Stimulated activated effector memory CD8-positive, alpha-beta T cell treated with anti-CD3 and anti-CD28 coated beads, Interleukin-12 subunit alpha, Interleukin-12 subunit beta, amount 100 ng/mL, for 72 hours (primary cell): ENCODE data around the gene SFRP4.
A peak's percentile ranks its signal among the peaks of the same experiment; 100 is the strongest.

Experiments used
- ATAC-seq: fragments of 150-1000 bp; cut with Tn5 transposase; 2 replicates; pipeline ENCODE4 v1.10.0; 2021
- DNase-seq, 2 donors: peaks; one replicate each; pipeline ENCODE4 v3.0.0; 2021 to 2022; ENCODE audit warnings: low spot score in 2 of 2
- H3K27ac Mint-ChIP-seq: one replicate; pipeline ENCODE4 v1.8.0; 2022; ENCODE audit warnings: mild to moderate bottlenecking, mixed read lengths
- H3K36me3 Mint-ChIP-seq: one replicate; pipeline ENCODE4 v1.8.0; 2022; ENCODE audit warnings: mild to moderate bottlenecking, mixed read lengths
- H3K4me1 Mint-ChIP-seq: one replicate; pipeline ENCODE4 v1.8.0; 2022; ENCODE audit warnings: mixed read lengths
- H3K4me3 Mint-ChIP-seq: one replicate; pipeline ENCODE4 v1.8.0; 2022; ENCODE audit warnings: mild to moderate bottlenecking, mixed read lengths
- H3K9me3 Mint-ChIP-seq: one replicate; pipeline ENCODE4 v1.8.0; 2022; ENCODE audit warnings: mixed read lengths

Gene SFRP4

DNA sequence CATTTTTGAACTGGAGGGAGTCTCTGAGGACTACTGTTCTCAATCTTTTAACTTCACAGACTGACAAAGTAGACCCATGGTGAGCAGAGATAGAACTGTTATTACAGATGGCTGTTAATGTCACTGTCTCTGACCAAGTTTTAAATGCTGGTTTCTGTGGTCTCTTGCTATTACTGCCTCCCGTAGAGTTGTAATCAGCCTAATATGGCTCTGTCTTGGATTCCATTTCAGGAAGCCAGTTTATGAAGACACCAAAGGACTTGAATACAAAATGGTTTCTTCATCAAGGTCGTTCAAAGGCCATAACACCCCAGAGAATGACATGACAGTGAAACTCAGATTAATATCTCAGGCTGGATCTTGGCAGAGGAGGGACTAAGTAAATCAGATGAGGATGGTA, 3.9 kb downstream of the SFRP4 start:
- no peak overlapping the region for H3K27ac Mint-ChIP-seq
- H3K36me3 Mint-ChIP-seq = no peaks in the 10 kb centered on the region
- DNase-seq (no peak), ATAC-seq (no peak)
- H3K9me3 Mint-ChIP-seq = no peaks in the 10 kb centered on the region
- peaks cover 15% of the 10 kb centered on the region for H3K4me1 Mint-ChIP-seq
- no peak overlapping the region for H3K4me3 Mint-ChIP-seq

DNA sequence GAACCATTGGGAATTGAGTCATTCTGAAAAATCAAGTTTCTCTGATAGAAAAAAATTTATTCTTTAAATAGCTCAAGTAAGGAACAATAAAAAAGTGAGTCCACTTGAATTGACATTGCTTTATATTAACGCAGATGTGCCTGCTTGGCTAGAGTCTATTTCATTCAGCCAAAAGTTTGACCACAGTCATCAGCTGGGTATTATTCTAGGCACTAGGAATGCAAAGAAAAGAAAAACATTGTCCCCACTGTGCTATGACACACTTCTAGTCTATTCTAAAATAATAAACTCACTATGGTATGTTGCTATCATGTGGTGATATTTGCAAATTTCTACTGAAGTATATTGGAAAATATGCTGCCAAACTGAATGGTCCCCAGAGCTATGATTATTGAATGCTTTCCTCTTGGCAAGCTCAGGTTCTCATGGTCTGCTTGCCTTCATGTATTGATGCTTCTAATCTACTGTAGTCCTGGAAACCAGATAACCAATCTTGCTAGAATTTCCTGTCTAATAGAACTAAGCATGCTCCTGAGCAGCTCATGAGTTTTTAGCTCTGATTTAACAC, 8.3 kb downstream of the SFRP4 start:
- no peak for ATAC-seq
- Mint-ChIP-seq H3K4me3 (no peak overlapping the region), H3K9me3 (no peaks in the 10 kb centered on the region), H3K36me3 (no peaks in the 10 kb centered on the region), H3K27ac (no peak overlapping the region), H3K4me1 (no peaks in the 10 kb centered on the region)
- DNase-seq = no peak

DNA sequence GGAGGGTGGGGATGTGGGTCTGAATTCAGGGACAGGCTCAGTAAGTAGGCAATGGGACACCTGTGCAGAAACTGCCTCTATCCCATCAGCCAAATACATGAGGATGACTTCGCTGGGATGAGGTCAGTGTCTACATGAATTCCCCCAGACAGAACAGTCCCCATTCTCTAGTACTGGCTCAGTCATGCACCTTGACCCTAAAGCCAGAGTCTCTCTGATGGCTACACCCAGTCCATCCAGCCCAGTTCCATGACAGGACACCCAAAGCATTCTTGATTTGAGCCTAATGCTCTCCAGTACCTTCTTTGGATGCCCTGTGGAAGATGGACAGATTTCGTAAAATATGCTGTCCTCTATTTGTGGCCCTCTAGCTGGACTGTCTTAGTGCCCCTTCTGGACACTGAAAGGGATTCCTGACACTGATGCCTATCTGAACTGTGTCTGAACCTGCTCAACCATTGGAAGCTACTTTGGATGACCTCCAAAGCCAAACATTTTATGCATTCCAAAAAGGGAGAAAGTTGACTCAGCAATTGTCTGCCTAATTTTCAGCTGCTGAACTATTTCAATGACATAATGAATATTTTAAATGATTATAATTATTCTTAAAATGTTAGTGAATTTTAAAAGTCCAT, 14.6 kb downstream of the SFRP4 start:
- ATAC-seq = peak; percentile 31
- Mint-ChIP-seq H3K36me3 (no peaks in the 10 kb centered on the region), H3K27ac (no peak overlapping the region), H3K4me1 (no peaks in the 10 kb centered on the region), H3K9me3 (no peaks in the 10 kb centered on the region), H3K4me3 (no peak overlapping the region)
- DNase-seq = no peak

DNA sequence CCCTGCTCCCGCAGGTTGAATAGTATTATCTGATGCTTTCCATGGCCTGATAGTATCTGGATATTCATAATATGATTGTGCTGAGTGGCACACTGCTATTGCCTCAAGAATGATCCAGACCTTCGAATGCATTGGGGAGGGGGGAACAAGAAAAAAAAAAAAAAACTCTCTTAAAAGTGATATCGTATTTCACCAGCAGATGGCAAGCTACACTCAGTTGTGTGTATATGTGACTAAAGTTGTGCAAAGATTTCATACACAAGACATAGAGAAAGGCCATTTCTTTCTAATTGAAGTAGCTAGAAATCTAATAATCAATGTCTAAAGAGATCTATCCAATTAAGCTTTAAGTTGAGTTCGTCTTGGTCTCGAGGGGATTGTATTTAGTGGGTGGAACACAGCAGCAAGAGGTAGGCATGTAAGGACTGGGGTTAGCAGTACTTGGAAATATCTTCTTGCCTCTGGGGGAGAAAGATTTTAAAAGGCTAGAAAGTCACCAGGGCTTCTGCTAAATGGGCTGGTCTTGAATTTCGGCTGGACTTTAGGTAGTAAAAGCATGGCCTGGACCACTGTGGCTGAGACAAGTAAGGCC, 15.3 kb downstream of the SFRP4 start:
- Mint-ChIP-seq H3K9me3 (no peaks in the 10 kb centered on the region), H3K36me3 (no peaks in the 10 kb centered on the region), H3K4me3 (no peak overlapping the region), H3K4me1 (no peaks in the 10 kb centered on the region), H3K27ac (no peak overlapping the region)
- DNase-seq (no peak), ATAC-seq (no peak)

DNA sequence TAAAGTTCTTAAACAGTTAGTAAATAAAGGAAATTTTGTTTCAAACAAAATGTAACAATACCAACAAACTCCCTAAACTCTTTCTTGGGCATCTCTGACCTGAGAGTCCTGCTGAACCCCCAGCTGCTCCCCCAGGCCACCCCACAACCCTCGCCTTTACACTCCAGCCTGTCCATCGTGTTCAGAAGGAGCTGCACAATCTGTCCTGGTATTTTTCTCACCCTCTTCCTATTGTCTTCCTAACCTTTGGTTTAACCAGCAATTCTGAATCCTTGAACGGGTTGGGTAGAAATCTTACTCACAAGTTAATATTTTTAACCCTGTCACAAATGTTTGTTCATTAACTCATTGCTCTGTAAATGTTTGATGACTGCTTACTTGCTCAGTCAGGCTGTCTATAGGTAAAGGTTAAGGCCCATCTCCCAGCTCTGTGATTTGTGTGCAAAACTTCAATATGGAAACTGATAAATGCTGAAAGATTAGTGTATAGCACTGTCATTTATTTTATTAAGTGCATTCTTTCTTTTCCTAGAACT, 16.8 kb downstream of the SFRP4 start:
- Mint-ChIP-seq H3K4me3 (no peak overlapping the region), H3K4me1 (no peaks in the 10 kb centered on the region), H3K27ac (no peak overlapping the region), H3K36me3 (no peaks in the 10 kb centered on the region), H3K9me3 (no peaks in the 10 kb centered on the region)
- DNase-seq (no peak), ATAC-seq (no peak)

DNA sequence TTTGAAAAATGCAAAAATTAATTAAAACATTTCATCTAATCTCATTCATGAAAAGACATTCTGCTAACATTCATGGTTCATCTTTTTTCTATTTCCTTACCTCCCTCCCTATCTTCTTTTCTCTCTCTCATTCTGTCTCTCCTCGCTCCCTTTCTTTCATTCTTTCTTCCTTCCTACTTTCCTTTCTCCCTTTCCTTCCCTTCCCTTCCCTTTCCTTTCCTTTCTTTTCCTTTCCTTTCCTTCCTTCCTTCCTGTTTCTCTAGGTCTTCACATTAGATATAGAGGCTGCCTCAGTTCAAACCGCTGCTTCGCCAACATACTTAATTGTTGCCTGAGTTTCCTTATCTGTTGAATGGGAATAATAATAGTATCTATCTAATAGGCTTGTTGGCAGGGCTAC, 21.9 kb downstream of the SFRP4 start:
- Mint-ChIP-seq H3K9me3 (no peaks in the 10 kb centered on the region), H3K36me3 (no peaks in the 10 kb centered on the region)
- ATAC-seq = no peak

DNA sequence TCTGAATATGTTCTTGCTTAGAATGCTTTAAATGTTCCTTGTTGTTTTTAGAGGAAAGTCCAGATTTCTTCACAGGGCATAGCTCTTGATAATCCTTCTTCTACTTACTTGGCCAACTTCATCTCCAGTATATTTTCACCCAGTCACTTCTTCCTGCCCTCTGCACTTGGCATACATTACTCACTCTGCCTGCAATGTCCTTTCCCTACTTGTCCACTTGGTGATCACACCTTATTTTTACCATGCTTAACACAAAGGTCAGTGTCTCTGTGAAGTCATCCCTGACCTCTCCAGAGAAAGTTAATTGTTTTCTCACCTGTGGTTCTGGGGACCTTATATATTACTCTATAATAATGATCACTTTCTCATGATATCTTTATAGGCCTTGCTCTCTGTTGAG, 23.3 kb downstream of the SFRP4 start:
- ATAC-seq (no peak), DNase-seq (no peak)
- Mint-ChIP-seq H3K9me3 (no peaks in the 10 kb centered on the region), H3K36me3 (no peaks in the 10 kb centered on the region), H3K4me1 (no peaks in the 10 kb centered on the region), H3K4me3 (no peak overlapping the region), H3K27ac (no peak overlapping the region)

More for the DNA sequence above, 21.9 kb downstream of the SFRP4 start:
- H3K27ac Mint-ChIP-seq = no peak overlapping the region
- no peak for DNase-seq
- no peak overlapping the region for H3K4me3 Mint-ChIP-seq
- no peaks in the 10 kb centered on the region for H3K4me1 Mint-ChIP-seq

DNA sequence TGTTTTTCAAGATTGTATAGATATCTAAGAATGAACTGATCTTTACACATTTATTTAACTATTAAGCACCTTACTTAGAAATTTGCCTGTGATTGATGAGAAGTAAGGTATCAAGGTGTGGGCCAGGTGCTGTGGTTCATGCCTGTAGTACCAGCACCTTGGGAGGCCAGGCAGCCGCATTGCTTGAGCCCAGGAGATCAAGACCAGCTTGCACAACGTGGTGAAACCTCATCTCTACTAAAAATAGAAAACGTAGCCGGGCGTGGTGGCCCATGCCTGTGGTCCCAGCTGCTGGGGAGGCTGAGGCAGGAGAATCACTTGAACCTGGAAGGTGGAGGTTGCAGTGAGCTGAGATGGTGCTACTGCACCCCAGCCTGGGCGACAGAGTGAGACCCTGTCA, 34.5 kb downstream of the SFRP4 start:
- Mint-ChIP-seq H3K27ac (no peak overlapping the region), H3K4me3 (no peak overlapping the region), H3K36me3 (peaks cover 4% of the 10 kb centered on the region), H3K9me3 (peaks cover 3% of the 10 kb centered on the region), H3K4me1 (no peaks in the 10 kb centered on the region)
- no peak for DNase-seq
- no peak for ATAC-seq
